ENCODE measurements around the gene ODF4.
A peak's percentile ranks its signal among the peaks of the same experiment; 100 is the strongest.
"Not testable (repeated sequence)": the region's sequence is repeated elsewhere in the genome, so short reads cannot be mapped to it uniquely, and the experiment has no call there.

Gene ODF4

DNA sequence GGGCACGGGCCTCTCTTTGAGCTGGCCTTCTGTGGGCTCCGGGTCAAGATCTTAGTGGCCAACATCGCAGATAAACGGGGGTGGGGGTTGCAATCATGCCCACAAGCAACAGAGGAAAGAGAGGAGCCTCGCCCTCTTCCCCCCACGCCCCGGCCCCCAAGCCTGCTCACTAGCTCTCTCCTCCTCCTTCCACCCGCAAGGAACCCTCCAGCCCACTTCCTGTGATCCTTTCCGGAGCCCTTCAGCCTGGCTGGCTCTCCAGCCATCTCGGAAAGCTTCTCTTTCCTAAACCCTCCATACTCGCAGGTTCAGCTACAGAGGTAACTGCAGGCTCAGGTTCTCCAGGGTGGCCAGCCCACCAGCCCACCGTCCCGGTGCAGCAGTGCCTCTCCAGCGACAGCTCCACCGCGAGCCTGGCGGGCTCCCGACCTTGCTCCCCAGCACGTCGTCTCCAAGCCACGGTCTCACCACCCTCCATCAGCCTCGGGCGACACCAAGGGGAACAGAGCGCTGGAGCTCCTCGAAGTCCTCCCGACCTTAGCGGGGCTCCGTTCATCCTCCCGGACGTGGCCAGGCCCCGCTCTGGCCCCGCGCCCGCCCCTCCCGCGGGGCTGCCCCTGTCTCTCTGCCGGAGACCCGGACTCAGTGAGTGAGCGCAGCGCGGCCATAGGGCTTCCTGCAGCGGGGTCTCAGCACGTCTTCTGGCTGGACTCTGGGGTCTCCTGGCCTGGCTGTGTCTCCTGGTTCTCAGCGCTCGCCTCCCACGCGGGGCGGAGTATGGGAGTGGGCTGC is 12.9 kb upstream of the ODF4 start:
- peak; percentile 92 for DNase-seq

- peak; percentile 48 for DNase-seq
Observed at GRCh38 chr17:8327303-8327649, 12.4 kb upstream of the ODF4 start.

DNA sequence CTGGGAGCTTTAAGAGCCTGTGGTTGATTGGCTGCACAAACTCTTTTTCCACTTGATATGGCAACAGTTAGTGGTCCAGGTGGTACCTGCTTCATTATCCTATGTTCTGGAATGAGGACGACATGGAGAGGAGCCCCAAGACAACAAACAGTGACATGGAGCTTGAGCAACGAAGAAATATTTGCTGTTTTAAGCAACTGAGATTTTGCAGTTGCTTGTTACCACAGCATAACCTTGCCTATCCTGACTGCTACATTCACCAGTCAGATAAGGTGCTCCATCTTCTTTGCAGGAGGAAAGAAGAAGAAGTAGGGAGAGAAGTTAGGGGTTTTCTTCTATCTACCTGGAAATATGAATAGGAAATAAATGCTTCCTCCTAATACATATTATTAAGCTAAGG is 7.5 kb upstream of the ODF4 start:
- DNase-seq, result no peak

GRCh38 chr17:8332688-8333087 is 7.0 kb upstream of the ODF4 start:
- DNase-seq, result no peak

GRCh38 chr17:8333281-8333680 is 6.4 kb upstream of the ODF4 start:
- DNase-seq, result no peak

DNA sequence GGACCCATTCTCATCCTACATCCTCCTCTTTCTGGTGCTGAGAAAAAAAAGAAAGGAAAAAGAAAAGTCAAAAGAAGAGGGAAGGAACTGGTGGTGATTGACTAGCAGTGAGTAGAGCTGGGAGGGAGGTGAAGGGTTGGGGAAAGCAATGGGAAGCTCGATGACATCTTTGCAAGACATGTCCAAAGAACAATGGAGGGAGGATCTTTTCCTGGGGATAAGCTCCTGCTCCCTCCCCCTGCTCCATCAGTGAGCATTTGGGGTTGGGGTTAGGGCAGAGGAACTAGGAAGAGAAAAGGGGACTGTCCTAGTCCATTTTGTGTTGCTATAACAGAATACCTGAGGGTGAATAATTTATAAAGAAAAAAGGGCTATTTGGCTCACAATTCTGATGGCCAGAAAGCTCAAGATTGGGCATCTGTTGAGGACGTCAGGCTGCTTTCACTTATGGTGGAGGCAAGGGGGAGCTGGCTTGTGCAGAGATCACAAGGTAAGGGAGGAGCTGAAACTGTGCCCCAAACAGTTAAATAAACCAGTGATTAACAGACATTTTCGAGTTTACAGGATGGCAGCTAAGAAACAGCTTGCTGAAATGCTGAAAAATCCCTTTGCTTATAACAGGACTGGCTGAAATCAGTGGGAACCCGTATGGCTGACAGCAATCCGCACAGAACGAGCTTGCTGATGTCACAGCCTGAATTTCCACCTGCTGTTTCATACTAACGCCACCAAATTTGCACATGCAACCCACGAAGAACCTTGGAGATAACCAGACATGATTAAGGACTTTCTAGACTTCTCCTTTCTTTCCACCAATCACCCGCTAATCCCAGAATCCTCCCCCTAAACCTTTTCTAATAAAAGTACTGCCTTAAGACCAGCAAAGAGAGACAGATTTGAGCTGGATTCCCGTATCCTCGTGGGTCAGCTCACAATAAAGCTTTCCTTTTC is 1.6 kb upstream of the ODF4 start:
- peak; percentile 85 for DNase-seq

- DNase-seq, result no peak
Observed at GRCh38 chr17:8338753-8339140, 893 bp upstream of the ODF4 start.

DNA sequence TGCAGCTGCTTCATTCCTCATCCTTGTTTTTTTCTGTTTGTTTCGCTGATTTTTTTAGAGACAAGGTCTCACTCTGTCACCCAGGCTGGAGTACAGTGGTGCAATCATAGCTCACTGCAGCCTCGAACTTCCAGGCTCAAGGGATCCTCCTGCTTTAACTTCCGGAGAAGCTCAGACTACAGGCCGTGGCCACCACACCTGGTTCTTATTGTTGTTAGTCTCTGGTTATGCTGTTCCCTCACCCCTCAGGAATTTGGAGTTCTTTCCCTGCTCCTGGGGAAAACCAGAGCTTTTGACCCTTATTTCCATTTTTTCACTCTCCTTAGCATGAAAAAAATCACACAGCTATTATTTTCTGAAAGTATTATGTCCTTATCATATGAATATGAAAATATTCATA is 1.8 kb downstream of the ODF4 start:
- DNase-seq, result no peak

DNA sequence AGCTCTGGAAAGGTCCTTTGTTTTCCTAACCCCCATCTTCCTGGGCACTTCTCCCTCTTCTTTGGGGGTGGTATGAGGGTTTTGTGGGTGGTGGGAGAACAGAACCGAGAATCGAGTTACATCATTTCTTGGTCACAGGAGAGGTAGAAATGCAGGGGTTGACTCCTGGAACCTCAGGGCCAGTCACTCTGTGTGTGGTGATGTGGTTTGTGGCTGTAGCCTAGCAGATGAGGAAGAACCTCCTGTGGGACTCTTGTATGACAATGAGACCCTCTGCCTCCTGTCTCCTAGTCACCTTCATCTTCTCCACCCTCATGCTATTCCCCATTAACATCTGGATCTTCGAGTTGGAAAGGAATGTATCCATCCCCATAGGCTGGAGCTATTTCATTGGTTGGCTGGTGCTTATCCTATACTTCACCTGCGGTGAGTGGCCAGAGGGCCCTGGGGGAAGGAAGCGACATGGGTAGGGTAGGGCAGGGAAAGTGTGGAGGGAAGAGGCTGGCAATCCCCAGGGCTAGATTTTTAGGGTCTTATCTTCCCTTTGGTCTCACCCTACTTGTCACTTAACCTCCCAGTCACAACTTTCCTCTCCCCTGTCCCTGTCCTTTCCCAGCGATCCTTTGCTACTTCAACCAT is 5.5 kb downstream of the ODF4 start:
- peak; percentile 69 for DNase-seq

DNA sequence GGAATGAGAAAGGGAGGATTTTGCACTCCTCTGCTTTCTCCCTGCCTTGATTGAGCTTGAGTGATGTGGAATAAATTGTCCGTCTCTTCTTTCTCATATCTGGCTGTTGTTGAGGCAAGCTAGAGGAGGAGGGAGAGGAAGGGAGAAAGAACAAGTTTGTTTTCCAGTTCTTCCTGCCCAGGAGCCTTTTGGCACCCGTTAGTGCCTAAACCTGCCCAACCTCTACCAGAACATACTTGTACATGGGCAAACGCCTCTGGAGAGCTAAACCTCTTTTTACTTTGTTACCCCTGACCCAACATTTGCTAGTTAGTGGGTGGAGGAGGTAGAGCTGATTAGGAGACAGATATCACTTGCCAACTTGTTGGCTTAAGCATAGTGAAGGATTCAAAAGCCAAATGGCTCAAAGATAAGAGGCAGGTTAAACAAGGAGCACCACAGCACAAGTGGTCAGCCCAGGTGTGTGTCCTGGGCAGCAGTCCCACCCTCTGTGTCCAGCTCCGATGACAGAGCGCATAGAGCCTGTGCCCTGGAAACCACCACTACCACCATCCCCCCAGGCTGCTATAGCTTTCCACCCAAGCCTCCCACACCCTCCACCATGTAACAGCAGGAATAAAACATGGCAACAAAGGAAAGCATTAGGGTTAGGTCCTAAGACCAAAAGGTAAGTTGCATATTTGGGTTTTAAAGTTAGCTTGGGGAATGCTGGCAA is 6.5 kb downstream of the ODF4 start:
- DNase-seq, result no peak

GRCh38 chr17:8347001-8347400 is 7.4 kb downstream of the ODF4 start:
- DNase-seq, result not testable (repeated sequence)

GRCh38 chr17:8350339-8350738 is 10.7 kb downstream of the ODF4 start:
- DNase-seq, result no peak

DNA sequence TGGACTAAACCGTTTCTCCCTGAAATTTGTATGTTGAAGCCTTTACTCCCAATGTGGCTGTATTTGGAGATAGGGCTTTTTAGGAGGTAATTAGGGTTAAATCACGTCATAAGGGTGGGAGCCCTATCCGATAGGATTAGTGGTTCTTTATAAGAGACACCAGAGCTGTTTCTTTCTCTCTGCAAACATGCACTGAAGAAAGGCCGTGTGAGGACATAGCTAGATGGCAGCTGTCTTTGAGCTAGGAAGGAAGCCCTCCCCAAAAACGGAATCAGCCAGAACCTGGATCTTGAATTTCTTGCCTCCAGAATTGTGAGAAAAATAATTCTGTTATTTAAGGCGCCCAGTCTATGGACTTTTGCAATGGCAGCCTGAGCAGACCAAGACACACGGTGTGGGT is 14.1 kb downstream of the ODF4 start:
- no peak for DNase-seq

DNA sequence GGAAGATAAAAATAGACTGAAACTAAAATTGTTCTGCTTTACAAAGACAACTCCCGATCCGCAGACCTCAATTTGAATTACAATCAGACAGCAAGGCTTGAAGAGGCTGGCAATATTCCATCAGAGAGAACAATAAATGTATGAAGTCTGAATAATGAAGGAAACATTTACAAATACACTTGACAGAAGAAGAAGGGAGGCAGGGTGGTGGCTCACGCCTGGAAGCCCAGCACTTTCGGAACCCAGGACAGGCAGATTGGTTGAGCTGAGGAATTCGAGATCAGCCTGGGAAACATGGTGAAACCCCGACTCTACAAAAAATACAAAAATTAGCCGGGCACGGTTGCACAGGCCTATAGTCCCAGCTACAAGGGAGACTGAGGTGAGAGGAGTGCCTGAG is 14.6 kb downstream of the ODF4 start:
- no peak for DNase-seq

DNA sequence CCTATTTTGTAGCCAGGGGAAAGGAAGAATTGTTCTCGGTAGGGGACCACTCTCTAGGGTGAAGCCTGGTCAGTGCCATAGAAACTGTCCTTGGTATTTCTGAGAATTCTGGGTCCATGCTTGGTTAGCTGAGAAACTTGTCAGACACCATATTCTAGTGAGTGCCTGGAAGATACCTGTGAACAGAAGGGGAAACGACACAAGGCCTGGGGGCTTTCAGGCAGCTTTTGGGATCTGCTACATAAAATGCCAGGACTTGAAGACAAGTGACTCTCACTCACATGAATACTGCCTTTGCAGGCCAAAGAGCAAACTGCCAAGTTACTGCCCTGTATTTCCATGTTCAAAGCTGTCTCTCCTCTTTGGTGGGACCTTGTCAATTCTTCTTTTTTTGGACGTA is 18.3 kb downstream of the ODF4 start:
- DNase-seq, result no peak

DNA sequence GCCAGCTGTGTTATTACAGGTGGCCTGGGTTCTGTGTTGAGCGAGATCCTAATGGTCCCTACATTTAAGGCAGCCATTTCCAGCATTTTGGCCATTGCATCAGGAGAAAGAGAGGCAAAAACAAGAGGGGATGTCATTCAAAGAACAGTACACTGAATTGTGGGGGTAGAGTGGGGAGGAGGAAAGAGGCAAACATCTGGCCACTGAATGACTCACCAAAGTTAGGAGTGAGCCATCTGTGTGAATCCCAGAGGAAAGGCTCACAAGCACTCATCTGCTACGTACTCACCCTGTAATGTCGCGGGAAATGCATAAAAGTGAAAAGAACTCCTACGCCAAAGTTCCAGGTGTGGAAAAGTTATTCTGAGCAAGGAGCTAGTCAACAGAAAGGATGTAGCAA is 20.1 kb downstream of the ODF4 start:
- no peak for DNase-seq

- DNase-seq, result no peak
Observed at GRCh38 chr17:8360260-8360659, 20.6 kb downstream of the ODF4 start.

GRCh38 chr17:8360751-8361150 is 21.1 kb downstream of the ODF4 start:
- no peak for DNase-seq

- no peak for DNase-seq
Observed at GRCh38 chr17:8362651-8363332, 23.2 kb downstream of the ODF4 start.

- DNase-seq, result no peak
Observed at GRCh38 chr17:8365143-8365542, 25.5 kb downstream of the ODF4 start.

- no peak for DNase-seq
Observed at GRCh38 chr17:8366231-8366630, 26.6 kb downstream of the ODF4 start.

DNA sequence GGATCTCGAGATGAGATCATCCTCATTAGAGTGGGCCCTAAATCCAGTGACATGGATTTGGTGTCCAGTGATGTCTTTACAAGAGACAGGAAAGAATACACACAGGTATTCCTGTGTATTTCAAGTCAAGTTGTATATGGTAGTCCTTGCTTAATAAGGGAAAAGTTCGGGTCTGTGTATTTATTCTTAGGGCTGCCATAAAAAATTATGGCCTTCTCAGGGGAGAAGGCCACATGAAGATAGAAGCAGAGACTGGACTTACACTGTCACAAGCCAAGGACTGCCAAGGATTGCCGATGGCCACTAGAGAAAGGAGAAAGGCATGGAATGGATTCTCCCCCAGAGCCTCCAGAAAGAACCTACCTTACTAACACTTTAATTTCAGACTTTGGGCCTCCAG is 28.6 kb downstream of the ODF4 start:
- DNase-seq, result no peak
